Astrocyte of the spinal cord (primary cell): ENCODE measurements around the gene CFH.
"Not testable (repeated sequence)": the region's sequence is repeated elsewhere in the genome, so short reads cannot be mapped to it uniquely, and the experiment has no call there.

Source experiments
- DNase-seq: peaks from one replicate; pipeline ENCODE4 v3.0.0; 2011; ENCODE audit warnings: low read depth, low spot score
- H3K4me3 ChIP-seq: 2 replicates; pipeline ENCODE4 v1.5.1; 2011; ENCODE audit warnings: low read depth, mild to moderate bottlenecking, low read length, moderate library complexity
- CTCF ChIP-seq: IDR thresholded peaks from 2 replicates; pipeline ENCODE4 v1.5.1; 2012; ENCODE audit warnings: low read depth, mild to moderate bottlenecking, low read length, inconsistent platforms
- in situ Hi-C: cut with HindIII; loops from 2 replicates; pipeline ENCODE4 v1.10.0; 2017; ENCODE audit warnings: low sequenced_read_pairs

CFH gene

GRCh38 chr1:196619721-196620120 lies 32.1 kb upstream of the CFH start:
- no peak for TF ChIP-seq CTCF
- H3K4me3 ChIP-seq = no peak overlapping the region
- DNase-seq = no peak
- in situ Hi-C loops = no loop called here

- no peak for TF ChIP-seq CTCF
- in situ Hi-C loops = no loop called here
- H3K4me3 ChIP-seq = no peak overlapping the region
- DNase-seq = no peak
Observed at GRCh38 chr1:196623079-196623478, 28.8 kb upstream of the CFH start.

GRCh38 chr1:196628838-196629237 lies 23.0 kb upstream of the CFH start:
- no peak for DNase-seq
- no peak for TF ChIP-seq CTCF
- in situ Hi-C loops = no loop called here

GRCh38 chr1:196637606-196638005 lies 14.2 kb upstream of the CFH start:
- no peak for DNase-seq
- no peak overlapping the region for H3K4me3 ChIP-seq
- in situ Hi-C loops = no loop called here
- TF ChIP-seq CTCF = no peak

More at GRCh38 chr1:196628838-196629237, 23.0 kb upstream of the CFH start:
- H3K4me3 ChIP-seq = no peak overlapping the region

- no peak overlapping the region for H3K4me3 ChIP-seq
- TF ChIP-seq CTCF = no peak
- no peak for DNase-seq
- in situ Hi-C loops = no loop called here
Observed at GRCh38 chr1:196638466-196638865, 13.4 kb upstream of the CFH start.

GRCh38 chr1:196639291-196639690 lies 12.6 kb upstream of the CFH start:
- H3K4me3 ChIP-seq, DNase-seq, in situ Hi-C loops: not testable (repeated sequence)

GRCh38 chr1:196640976-196641375 lies 10.9 kb upstream of the CFH start:
- in situ Hi-C loops = no loop called here
- no peak for TF ChIP-seq CTCF
- no peak overlapping the region for H3K4me3 ChIP-seq
- no peak for DNase-seq
